Peyer's patch (tissue), 4 donors: ENCODE data around the gene ZDHHC17. TPM values are rescaled to one million over a fixed set of nuclear protein-coding genes. Genes with fewer than 3 reads are reported as not detected.

Experiments used
- DNase-seq, 3 donors: peaks; one replicate each; pipeline ENCODE4 v3.0.0-alpha.2; 2017 to 2019
- H3K27ac ChIP-seq, 4 donors: fragments of 200-600 bp; sonication (generic); one replicate each; pipeline ENCODE4 v1.5.1; 2016 to 2019
- H3K27me3 ChIP-seq, 2 donors: fragments of 200-600 bp; sonication (generic); one replicate each; pipeline ENCODE4 v1.5.1; 2019
- H3K36me3 ChIP-seq, 3 donors: fragments of 200-600 bp; sonication (generic); one replicate each; pipeline ENCODE4 v1.5.1; 2016 to 2019
- H3K4me1 ChIP-seq, 4 donors: fragments of 200-600 bp; sonication (generic); one replicate each; pipeline ENCODE4 v1.5.1; 2016 to 2019
- H3K4me3 ChIP-seq, 4 donors: fragments of 200-600 bp; sonication (generic); 1 replicate in 3 of 4; 2 replicates in 1 of 4; pipeline ENCODE4 v1.5.1; 2016 to 2019; ENCODE audit warnings: mild to moderate bottlenecking in 1 of 4
- H3K9me3 ChIP-seq, 4 donors: fragments of 200-600 bp; sonication (generic); one replicate each; pipeline ENCODE4 v1.5.1; 2016 to 2019; ENCODE audit warnings: mild to moderate bottlenecking in 1 of 4
- CTCF ChIP-seq, 6 experiments: fragments of 450-650 bp in 4 of 6; fragments of 200-600 bp in 2 of 6; sonication (generic) in 1 of 6; IDR thresholded peaks; one replicate each; pipeline ENCODE4 v1.5.1; 2017 to 2019; ENCODE audit warnings: antibody characterized with exemption in 6 of 6, mild to moderate bottlenecking in 3 of 6, moderate library complexity in 1 of 6
- POLR2A ChIP-seq, 2 donors: fragments of 450-650 bp; IDR thresholded peaks; one replicate each; pipeline ENCODE4 v1.5.1; 2017; ENCODE audit warnings: antibody characterized with exemption in 2 of 2, mild to moderate bottlenecking in 2 of 2, moderate library complexity in 2 of 2
- total RNA-seq, 4 donors: library from RNA; depleted of rRNA; stranded (reverse); fragments of >200 nt; gene quantifications; one replicate each; pipeline ENCODE4 v1.1.0, GENCODE V29; 2016

The ZDHHC17 gene
- total RNA-seq, 4 donors from 2014 or later, result 14.7 to 88.3 (median 32.5) TPM

- H3K9me3 ChIP-seq, result peaks cover 0 to 5% (median 0%) of the 10 kb centered on the region in 4 donors
- no peak overlapping the region for H3K4me3 ChIP-seq
- H3K36me3 ChIP-seq, result no peaks in the 10 kb centered on the region
- H3K27me3 ChIP-seq, result no peaks in the 10 kb centered on the region
- no peak for DNase-seq
- no peaks in the 10 kb centered on the region for H3K4me1 ChIP-seq
- no peak overlapping the region for H3K27ac ChIP-seq
- no peak for TF ChIP-seq CTCF (IDR thresholded peaks at IDR 0.05)
- no peak for TF ChIP-seq POLR2A (IDR thresholded peaks at IDR 0.05)
Measured at GRCh38 chr12:76739896-76740295, 24.0 kb upstream of the ZDHHC17 start.

- no peak for DNase-seq
- Histone ChIP-seq H3K4me3 (no peak overlapping the region), H3K36me3 (no peaks in the 10 kb centered on the region), H3K27ac (no peak overlapping the region), H3K4me1 (no peaks in the 10 kb centered on the region), H3K27me3 (no peaks in the 10 kb centered on the region), H3K9me3 (peaks cover 0 to 5% (median 0%) of the 10 kb centered on the region in 4 donors)
- TF ChIP-seq POLR2A (IDR thresholded peaks at IDR 0.05) (no peak), CTCF (IDR thresholded peaks at IDR 0.05) (no peak)
Measured at GRCh38 chr12:76740501-76740900, 23.4 kb upstream of the ZDHHC17 start.

- no peaks in the 10 kb centered on the region for H3K36me3 ChIP-seq
- H3K4me1 ChIP-seq, result no peaks in the 10 kb centered on the region
- DNase-seq, result no peak
- no peaks in the 10 kb centered on the region for H3K27me3 ChIP-seq
- no peak overlapping the region for H3K27ac ChIP-seq
- H3K4me3 ChIP-seq, result no peak overlapping the region
- TF ChIP-seq CTCF (IDR thresholded peaks at IDR 0.05) (no peak), POLR2A (IDR thresholded peaks at IDR 0.05) (no peak)
- no peaks in the 10 kb centered on the region for H3K9me3 ChIP-seq
Measured at GRCh38 chr12:76745343-76745742, 18.6 kb upstream of the ZDHHC17 start.

- Histone ChIP-seq H3K9me3 (no peaks in the 10 kb centered on the region), H3K27me3 (no peaks in the 10 kb centered on the region), H3K4me3 (no peak overlapping the region), H3K27ac (no peak overlapping the region), H3K4me1 (no peaks in the 10 kb centered on the region), H3K36me3 (no peaks in the 10 kb centered on the region)
- TF ChIP-seq POLR2A (IDR thresholded peaks at IDR 0.05) (no peak), CTCF (IDR thresholded peaks at IDR 0.05) (no peak)
- DNase-seq, result no peak
Measured at GRCh38 chr12:76746516-76746915, 17.4 kb upstream of the ZDHHC17 start.

- H3K4me3 ChIP-seq, result no peak overlapping the region
- H3K27ac ChIP-seq, result no peak overlapping the region
- no peaks in the 10 kb centered on the region for H3K36me3 ChIP-seq
- no peak for DNase-seq
- no peaks in the 10 kb centered on the region for H3K9me3 ChIP-seq
- no peak for TF ChIP-seq POLR2A (IDR thresholded peaks at IDR 0.05)
- no peak for TF ChIP-seq CTCF (IDR thresholded peaks at IDR 0.05)
- H3K27me3 ChIP-seq, result no peaks in the 10 kb centered on the region
- no peaks in the 10 kb centered on the region for H3K4me1 ChIP-seq
Measured at GRCh38 chr12:76747245-76747644, 16.7 kb upstream of the ZDHHC17 start.

- Histone ChIP-seq H3K9me3 (no peaks in the 10 kb centered on the region), H3K4me1 (no peaks in the 10 kb centered on the region), H3K36me3 (no peaks in the 10 kb centered on the region), H3K27me3 (no peaks in the 10 kb centered on the region), H3K4me3 (no peak overlapping the region), H3K27ac (no peak overlapping the region)
- TF ChIP-seq CTCF (IDR thresholded peaks at IDR 0.05) (no peak), POLR2A (IDR thresholded peaks at IDR 0.05) (no peak)
- no peak for DNase-seq
Measured at GRCh38 chr12:76755829-76756379, 8.0 kb upstream of the ZDHHC17 start.
